ENCODE results near the gene MAN1C1.

Gene MAN1C1

DNA sequence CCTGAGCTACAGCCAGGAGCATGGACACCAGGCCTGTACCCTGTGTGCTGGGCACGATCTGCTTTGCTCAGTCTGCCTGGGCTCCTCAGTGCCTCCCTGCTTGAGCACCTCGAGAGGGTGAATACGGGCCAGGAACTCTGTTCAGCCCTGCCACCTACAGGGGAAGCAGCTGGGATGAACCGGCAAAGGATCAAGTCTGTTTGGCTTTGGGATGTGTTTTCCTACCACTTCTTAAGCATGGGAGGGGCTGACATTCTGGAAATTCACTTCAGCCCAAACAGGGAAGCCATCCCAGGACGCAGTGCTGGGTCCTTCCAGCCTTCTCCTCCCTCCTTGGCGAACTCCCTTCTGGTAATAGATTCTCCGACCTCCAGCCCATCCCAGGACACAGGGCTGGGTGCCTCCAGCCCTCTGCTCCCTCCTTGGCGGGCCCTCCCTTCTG lies 127.6 kb downstream of the MAN1C1 start:
- DNase-seq = no peak

DNA sequence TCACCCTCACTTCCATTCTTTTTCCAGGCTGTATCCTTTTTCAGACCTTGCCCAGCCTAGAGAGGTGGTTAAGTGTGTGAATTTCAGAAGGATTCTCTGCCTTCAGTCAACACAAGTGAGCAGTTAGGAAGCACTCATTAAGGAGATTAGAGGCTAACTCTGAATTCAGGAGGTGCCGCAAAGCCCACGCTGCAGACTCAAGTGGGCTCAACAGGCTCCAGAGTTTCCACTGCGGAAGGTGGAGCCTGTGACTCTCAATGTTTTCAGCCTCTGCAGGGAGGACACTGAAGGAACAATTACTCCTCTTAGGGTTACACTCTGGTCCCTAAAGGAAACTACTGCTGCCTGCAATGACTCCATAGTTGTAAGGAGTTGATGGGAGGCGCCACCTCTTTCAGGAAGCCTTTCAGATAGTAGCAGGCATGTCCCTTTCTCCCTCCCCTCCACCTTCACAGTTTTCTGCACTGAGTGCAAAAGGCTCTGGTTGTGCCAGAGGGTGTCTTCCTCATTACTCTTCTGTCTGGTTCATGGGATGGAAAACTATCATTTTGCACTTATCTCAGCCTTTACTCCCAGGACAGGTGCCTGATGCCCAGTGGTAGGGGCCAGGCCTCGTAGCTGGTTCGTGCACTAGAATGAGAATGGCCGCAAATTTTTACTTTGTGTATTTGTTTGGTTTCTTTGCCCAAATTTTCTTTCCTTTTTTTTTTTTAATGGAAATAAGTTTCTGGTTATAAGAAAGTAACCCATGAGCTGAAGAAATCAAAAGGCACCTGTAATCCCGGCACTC lies 128.2 kb downstream of the MAN1C1 start:
- DNase-seq = no peak

DNA sequence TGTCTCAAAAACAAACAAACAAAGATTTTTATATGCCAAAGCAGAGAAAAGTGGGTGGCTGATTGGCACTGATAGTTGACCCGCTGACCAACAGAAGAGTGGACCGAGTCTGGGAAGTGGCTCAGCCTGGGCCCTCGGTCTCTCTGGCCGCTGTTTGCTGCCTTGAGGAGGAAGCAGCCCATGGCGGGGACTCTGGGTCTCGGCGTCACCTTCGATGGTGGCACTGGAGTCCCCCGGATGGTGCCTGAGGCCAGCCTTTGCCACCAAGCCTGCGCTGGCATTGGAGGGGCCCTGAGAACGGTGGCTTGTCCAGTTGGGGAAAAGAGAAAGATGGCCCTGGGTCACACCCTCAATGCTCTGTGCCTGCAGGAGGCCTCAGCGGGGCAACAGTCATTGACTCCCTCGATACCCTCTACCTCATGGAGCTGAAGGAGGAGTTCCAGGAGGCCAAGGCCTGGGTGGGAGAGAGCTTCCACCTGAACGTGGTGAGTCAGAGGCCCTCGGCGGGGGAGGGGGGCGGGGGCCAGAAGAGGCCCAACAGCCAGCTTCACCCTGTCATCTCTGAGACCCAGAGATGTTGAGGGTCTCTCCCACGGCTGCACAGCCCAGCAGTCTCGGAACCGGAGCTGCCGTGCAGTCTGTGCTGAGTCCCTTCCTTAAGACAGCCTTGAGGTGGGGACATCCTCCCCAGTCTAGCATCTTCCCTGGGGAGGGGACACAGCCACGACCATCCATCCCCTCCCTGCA lies 129.9 kb downstream of the MAN1C1 start:
- DNase-seq = no peak

DNA sequence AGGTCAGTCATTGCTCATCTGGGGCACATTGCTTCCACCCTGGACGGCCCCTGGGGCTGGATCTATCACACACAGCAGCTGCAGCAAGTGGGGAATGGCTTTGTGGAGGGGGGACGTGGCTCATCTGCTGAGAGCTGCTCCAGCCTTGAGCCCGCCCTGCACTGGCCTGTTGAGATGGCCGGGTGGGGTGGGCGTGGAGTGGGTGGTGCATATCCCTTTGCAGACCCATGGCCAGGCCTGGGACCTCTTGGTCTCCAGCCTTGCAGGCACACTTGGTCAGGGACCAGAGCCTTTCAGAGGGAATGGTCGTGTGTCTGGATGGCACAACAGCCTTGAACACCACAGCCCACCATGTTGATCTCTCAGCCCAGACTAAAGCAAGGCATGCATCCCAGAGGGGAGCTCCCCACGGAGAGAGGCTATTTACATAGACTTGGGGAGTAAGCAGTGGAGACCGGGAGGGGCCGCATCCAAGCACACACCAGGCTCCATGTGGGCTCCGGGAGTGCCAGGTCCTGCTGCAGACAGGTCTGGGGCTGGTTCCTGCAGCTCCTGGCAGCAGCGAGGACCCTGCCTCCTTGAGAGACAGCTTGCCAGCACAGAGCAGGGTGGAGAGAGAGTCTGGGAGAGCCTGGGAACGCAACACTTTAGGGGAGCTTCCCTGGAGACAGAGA lies 130.6 kb downstream of the MAN1C1 start:
- no peak for DNase-seq

DNA sequence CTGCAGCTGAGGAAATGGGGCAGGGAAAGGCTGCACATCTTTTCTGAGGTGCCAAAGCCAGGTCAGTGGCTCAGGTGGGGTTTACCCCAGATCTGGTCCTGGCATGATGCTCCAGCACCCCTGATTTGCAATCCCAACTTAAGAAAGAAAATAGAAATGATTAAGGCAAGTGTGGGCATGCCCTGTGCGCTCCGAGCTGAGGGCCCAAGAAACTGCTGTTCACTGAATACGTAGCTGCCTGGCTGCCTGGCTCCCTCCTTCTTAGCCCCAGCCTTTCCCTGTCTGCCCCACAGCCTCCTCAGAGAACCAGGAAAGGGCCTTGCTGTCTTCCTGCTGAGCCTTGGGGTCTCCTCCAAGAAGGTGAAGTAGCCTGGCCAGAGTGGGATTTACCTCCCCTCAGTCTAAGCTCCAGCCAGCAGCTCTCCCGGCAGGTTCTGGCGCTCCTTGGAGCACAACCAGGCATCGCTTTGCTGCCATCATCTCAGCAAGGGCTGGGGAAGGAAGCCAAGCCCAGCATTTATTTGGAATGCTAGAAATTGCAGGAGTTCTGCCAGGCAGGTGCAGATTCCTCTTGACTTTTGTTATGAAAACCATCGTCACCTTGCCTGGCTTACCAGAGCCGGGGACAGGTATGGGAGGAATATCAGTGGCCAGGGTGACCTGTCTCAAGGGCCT lies 132.1 kb downstream of the MAN1C1 start:
- DNase-seq = no peak

DNA sequence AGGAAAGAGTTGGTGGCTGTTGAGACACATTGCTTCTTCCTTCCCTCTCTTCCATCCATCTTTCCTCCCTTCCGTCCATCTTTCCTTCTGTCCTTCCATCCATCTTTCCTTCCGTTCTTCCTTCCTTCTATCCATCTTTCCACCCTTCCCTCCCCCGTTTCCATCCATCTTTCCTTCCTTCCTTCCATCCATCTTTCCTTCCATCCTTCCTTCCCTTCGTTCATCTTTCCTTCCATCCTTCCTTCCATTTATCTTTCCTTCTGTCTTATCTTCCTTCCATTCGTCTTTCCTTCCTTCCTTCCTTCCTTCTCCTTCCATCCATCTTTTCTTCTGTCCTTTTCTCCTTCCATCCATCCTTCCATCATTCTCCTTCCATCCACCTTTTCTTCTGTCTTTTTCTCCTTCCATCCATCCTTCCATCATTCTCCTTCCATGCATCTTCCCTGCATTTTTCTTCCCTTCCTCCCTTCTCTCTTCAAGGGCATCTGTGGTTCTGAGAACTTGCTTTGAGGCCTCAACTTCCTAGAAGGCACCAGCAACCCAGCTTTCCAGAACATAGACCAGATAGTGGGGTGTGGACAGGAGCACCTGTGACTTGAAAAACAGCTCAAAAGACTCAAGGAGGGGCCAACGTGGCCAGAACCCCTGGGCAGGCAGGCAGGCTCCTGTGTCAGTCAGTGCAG lies 134.5 kb downstream of the MAN1C1 start:
- no peak for DNase-seq

DNA sequence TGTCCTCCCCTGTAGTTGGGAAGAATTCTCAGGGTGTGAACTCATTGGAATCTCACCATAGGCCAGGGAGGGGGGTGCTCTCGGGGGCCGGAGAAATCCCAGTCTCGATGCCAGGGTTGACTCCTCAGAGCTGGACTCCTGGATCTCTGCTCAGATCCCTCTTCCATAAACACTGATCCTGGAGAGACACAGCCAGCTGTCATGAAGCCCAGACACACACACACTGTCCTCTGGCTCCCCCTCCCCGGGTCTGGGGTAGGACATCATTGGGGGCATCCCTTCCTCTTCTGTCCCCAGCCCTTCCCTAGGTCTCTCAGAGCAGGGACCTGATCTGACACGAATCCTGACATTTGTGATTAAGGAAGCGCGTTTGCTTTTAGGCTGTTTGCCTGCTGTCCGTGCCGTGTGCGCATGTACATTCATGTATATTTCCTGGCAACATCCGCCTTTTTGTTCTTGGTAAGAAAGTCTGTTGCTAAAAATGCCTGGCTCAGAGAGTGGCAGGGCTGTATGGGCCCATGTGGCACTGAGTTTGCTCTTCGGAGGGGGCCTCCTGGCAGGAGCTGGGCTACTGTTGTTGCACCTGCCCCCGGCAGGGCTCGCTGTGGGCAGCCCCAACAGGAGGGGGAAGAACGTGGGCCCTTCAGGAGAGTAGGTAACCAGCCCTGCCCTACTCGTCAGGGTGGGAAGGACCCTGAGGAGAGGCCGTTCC lies 138.0 kb downstream of the MAN1C1 start:
- DNase-seq = peak; percentile 22

DNA sequence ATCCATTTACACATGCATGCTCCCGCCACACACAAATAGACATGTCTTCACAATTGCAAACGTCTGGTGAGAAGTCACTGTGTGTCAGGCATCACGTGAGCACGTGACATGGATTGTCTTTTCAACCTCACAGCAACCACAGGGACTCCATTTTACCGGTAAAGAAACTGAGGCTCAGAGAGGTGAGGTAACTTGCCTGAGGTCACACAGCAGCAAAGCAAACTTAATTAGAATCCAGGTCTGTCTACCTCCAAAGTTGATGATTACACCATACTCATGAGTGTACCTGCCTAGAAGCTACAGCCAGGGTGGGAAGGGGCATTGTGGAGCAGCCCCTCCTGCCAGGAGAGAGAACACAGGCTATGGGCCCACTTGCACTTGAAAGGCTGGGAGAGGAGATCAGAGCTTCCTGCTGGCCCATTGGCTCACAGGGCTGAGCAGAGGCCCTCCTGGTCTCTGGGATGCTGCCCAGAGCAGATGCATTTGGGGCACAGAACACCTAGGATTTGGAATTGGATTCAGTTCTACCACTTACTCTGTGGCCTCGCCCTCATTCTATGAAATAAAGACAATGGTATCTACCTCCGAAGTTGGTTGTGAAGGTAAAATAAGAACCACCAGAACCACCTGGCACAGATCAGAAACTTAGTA lies 139.0 kb downstream of the MAN1C1 start:
- no peak for DNase-seq

DNA sequence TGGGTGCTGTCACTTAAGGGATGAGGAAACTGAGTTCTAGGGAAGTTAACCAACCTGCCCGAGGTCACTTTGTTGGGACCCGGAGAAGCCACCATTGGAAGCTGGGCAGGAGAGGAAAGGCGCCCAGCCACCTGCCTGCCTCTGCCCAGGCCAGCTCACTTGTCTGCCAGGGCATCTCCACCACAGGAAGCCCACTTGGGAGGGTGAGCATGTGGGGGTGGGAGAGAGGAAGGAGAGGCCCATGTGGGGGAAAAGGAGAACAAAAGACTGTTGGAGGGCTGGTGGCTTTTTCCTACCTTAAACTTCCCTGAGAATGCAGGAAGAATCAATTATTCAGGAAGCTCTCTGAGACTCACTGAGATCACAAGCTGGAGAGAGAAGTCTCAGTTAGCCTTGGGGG lies 139.6 kb downstream of the MAN1C1 start:
- no peak for DNase-seq

DNA sequence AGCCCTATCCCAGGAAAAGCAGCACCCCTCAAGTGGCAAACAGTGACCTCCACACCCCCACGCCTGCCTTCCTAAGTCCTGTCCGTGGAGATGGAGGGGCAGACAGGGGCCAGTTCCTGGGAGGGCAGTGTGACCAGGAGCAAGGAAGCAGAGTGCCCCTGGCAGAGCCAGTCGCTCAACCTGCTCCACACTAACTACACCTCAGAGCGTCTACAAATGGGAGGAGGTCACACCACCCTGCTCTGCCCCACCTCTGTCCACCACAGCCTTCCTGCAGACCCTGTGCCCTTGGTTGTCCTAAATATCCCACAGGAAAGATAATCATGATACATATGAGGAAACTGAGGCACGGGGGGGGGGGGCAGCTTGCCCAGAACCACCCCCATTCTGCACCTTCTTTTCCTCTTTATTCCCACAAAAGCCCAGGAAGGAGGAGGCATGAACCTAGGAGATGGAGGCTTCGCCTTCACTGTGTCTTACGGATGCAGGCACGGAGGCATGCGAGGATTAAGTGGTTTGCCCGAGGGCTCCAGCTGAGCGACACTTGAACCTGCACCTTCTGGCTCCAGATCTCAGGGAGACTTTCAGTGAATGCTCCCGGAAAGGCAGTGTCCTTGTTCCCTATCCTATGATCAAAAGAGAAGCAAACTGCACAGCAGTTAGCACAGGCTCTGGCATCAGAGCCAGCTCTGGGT lies 140.7 kb downstream of the MAN1C1 start:
- DNase-seq = no peak

DNA sequence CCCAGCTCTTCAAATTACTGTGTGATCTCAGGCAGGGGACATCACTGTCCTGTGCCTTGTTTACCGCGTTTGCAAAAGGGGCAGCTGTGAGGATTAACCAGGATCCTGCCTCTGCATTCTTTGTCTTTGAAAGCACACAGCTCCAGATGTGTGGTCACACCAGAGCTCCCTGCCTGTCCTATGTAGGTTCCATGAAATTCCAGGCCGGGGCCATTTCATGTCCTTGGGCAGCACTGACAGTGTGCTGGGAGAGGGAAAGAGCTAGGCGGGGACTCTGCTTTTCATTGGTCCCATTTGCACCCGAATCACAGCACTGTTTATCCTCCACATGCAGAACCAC lies 141.2 kb downstream of the MAN1C1 start:
- DNase-seq = no peak

DNA sequence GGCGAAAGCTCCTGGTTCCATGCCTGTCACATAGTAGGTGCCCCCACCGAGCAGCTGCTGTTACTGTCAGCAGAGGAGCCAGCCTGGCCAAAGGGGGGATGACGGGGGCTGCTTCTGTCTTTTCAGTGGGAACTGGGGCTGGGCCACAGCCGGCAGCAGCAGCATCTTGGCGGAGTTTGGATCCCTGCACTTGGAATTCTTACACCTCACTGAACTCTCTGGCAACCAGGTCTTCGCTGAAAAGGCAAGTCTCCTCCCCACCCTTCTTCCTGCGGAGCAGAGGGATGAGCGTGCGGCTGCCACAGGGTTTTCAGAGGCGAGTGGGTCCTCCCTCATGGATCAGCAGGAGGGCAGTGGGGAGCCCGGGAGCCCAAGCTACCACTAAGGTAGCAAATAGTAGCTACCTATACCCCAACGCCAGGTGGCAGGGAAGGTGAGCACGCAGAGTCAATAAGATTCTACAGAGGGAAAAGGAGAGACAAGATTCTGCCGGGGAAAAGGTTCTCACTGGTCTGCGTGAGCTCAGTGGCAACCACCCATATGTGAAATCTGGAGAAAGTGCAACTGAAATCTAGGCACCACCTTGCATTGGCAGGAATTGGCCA lies 142.0 kb downstream of the MAN1C1 start:
- no peak for DNase-seq

DNA sequence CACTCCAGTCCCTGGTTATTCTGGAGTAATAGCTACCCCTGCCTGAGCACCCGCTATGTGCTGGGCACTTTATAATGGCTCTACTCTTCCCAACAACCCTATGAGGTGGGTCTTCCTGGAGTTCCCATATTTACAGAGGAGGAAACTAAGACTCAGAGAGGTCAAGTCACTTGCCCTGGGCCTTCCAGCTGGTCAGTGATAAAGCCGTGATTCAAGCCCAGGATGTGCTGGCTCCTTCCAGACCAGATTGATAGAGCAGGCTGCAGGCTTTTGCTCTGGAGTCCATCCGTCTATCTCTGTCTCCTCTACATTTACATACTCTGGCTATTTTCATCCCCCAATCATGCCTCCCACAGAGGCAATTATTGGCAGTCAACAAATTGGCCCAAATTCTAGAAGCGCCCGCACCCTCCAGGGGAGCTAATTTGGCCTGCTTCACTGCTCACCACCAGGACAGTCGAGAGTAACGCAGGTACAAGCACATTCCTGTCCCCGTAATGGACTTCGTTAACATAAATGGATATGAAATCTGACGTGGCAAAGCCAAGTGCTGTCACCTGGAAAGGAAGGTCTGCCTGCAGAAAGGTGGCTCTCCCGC lies 143.6 kb downstream of the MAN1C1 start:
- DNase-seq = no peak

DNA sequence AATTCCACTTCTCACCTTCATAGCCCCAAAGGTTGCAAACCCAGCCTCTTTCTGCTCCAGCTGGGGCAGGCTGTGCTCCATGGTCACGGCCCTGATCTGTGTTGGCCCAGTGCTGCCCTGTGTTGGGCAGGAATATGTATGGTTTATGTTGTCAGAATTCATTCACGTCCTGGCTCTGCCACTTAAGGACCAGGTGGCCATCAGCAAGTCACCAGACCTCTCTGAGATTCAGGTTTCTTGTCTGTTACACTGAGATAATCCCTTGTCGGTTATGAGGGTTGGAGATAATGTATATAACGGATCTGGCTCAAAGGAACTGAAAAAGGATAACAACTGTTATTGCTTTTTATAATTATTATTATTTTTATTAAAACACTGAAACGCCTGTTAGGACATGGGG lies 144.3 kb downstream of the MAN1C1 start:
- DNase-seq = no peak

DNA sequence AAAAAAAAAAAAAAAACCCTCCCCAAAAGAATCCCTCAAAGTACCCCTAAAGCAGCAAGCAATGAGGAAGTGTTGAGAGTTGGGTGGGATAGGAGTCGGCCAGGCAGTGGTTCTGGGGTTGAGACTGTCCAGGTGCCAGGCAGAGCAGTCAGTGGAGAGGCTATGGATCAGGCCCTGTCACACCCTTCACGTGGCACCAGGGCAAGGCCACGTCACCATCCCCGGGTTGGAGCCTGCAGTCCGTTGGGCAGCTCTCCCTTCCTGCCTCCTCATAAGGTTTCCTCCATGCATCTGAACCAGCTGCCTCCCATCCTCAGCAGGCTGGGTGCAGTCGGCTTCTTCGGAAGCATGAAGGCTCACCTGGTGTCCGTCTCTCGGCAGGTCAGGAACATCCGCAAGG lies 146.9 kb downstream of the MAN1C1 start:
- no peak for DNase-seq

DNA sequence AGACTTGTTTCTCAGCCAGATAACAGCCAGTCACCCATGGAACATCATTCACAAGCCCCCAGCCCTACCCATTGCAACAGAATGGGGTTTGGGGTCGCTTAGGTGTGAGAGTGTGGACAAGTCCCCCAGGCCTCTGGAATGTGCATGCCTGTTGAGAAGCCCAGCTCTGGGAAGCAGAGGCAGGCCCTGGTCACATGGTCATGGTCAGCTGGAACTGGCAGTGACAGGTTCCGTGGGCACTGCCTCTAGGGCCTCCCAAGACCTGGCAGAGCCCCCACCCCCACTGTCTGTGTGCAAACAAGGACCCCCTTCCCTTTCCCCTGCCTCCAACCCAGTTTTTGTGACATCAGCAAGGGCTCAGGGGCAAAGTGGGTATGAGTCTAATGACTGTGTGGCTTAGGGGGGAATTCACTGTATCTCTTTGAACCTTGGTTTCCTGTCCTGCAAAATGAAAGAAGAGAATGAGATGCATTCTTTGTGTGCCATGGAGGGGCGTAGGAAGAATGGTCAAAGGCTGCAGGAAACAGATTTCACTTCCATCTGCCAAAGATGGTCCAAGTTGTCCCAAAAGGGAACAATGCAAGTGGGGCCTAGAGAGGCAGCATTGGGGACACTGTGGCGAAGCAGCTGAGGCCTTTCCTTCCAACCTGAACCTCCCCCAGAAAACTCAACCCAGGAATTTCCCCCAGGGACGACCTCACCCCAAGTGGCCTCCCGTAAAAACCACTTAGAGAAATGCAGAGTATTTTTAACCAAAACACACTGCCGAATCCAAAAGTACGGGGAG lies 148.7 kb downstream of the MAN1C1 start:
- DNase-seq = no peak

DNA sequence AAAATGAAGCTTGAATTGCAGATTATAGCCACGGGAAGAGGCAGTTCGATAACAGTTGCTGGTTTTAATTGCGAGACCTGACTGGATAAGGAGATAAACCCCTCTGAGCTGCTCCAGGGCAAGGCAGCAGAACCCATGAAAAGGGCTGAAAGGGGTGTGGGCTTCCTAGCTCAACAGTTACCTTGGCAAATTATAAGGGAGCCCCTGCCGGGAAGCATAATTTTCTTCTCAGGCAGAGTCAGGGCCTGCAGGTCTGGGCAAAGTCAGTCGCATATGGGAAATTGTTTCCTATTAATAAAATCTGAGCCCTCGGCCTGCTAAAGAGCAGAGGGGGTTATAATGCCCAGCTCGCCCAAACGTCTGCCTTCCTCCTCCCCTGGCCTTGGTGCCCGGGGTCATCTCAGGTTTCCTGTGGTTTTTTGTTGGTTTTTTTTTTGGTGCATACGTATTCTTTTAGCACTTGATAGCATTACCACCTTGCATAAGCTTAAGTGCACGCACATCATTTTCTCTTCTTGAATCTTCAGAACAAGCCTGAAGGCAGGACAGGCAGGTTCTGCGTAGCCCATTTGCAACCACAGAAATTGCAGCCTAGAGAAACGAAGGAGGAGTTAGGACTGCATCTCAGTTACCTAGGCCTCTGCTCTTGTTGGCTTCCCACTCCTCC lies 149.5 kb downstream of the MAN1C1 start:
- no peak for DNase-seq

DNA sequence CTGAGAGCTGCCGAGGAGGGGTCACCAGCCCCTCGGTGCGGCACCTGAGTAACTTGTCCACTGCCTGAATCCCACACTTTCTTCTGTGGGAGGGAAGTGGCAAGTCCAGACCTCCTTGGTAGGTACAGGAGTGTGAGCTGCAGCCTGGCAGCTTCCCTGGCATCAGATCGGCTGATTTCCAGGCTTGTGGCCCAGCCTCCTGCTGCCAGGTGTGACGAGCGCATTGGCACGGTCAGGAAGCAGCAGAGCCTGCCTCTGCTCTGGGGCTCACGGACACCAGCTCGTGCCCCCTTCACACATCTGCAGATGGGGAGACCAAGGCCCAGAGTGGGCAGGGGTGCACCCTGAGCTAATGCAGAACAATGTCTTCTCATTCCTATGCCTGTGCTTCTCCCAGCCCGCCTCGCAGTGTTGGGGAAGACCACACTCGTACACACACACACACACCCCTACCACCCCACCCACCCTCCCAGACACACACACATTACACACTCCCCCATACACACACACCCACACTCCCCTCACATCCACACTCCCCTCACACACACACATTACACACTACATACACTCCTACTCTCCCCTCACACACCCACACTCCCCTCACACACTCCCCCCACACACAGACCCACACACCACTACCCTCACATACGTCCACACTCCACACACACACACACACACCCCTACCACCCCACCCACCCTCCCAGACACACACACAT lies 150.3 kb downstream of the MAN1C1 start:
- DNase-seq = no peak
